ENCODE results near the gene OR52A5.

OR52A5 gene

DNA sequence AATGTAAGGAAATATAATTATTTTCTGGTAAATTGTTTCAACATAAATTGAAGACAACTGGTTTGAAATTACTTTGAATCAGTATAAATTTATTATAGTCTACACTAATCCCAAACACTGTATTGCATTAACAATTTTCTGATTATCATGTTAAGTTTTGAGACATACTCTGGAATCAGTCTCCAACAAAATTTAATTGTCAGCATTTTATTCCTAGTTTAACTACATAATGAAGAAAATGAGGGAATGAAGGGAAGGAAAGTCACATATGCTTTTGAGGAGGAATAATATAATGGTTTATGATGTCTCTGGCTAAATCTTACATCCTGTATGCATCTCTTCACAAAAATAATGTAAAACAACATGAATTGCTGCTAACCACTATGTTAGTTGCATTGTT, 54.6 kb downstream of the OR52A5 start:
- H4K20me1 ChIP-seq: no peaks in the 10 kb centered on the region
- no peaks in the 10 kb centered on the region for H3K9me3 ChIP-seq (replicated peaks in 1 of 11)
- no peak overlapping the region for H3K4me2 ChIP-seq
- no peak overlapping the region for H3K4me3 ChIP-seq
- H3K4me1 ChIP-seq: no peaks in the 10 kb centered on the region
- H3K27me3 ChIP-seq: no peaks in the 10 kb centered on the region
- H3K27ac ChIP-seq: no peak overlapping the region
- no peaks in the 10 kb centered on the region for H3K36me3 ChIP-seq
- no peak for TF ChIP-seq Cebpa-rat (IDR thresholded peaks at IDR 0.05)
- H3K9ac ChIP-seq: no peak overlapping the region

- Histone ChIP-seq H3K4me1 (no peaks in the 10 kb centered on the region), H3K36me3 (no peaks in the 10 kb centered on the region), H3K4me2 (no peak overlapping the region), H3K27me3 (no peaks in the 10 kb centered on the region), H3K4me3 (no peak overlapping the region), H3K9me3 (replicated peaks in 1 of 11) (no peaks in the 10 kb centered on the region), H4K20me1 (no peaks in the 10 kb centered on the region), H3K27ac (no peak overlapping the region), H3K9ac (no peak overlapping the region)
- no peak for TF ChIP-seq Cebpa-rat (IDR thresholded peaks at IDR 0.05)
These were observed 56.8 kb downstream of the OR52A5 start for GRCh38 chr11:5081405-5081804.

All from BLaER1 treated with 17β-estradiol and CSF1 and Interleukin-3, amounts not matched to agents 10 nM and 100 nM (cell line).